IPS-11a (cell line): ENCODE results near the gene ADAMTS14.
A peak's percentile ranks its signal among the peaks of the same experiment; 100 is the strongest.
"Not testable (repeated sequence)": the region's sequence is repeated elsewhere in the genome, so short reads cannot be mapped to it uniquely, and the experiment has no call there.

Source experiments
- H3K4me3 ChIP-seq: one replicate; pipeline ENCODE4 v1.5.1; 2013; ENCODE audit warnings: low read depth, low read length, control low read depth

ADAMTS14 gene

DNA sequence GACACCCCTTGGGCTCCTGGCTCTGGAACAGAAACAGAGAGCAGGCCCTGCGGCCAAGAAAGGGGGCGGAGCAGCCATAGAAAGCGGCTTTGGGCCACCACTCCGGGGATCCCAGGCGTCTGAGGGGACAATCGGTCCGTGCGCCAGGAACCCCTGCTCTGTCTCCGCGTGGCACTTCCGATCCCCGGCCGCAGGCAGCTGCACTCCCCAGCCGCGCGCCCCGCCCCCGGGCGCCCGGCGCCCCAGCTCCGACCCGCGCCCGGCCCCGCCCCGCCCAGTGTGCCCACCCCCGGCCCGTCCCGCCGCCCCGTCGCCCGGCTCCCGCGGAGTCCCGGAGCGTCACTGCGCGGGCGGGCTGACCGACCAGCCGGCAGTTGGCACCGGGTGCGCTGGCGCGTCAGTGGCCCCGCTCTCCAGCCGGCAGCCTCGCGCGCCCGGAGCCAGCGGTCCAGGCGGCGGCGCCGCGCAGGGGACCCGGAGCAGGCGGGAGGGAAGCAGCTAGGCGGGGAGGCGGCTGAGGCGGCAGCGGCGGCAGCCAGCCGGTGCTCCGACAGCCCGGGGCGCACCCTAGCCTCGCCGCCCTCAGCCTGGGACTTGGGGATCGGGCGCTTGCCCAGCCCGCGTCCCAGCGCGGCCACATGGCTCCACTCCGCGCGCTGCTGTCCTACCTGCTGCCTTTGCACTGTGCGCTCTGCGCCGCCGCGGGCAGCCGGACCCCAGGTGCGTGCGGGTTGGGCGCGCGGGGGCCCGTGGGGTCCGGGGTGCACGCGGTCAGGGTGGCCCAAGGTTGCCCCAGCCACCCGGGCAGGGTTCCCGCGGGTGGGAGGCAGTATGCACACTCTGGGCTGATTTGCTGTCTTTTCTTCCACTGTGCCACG is at the start of gene ADAMTS14:
Gene ADAMTS14 (plus strand): TSS at position 342 of the 878 bp plus-strand sequence. CDS start 297 bp downstream, at position 639.
- H3K4me3 ChIP-seq, result peak within 1 kb of the TSS; percentile 43

- H3K4me3 ChIP-seq, result no peak overlapping the region
Measured at GRCh38 chr10:70622541-70622940, 49.8 kb upstream of the ADAMTS14 start.

GRCh38 chr10:70622981-70623844 is 49.1 kb upstream of the ADAMTS14 start:
- H3K4me3 ChIP-seq, result no peak overlapping the region

- H3K4me3 ChIP-seq, result no peak overlapping the region
Measured at GRCh38 chr10:70626056-70626455, 46.2 kb upstream of the ADAMTS14 start.

DNA sequence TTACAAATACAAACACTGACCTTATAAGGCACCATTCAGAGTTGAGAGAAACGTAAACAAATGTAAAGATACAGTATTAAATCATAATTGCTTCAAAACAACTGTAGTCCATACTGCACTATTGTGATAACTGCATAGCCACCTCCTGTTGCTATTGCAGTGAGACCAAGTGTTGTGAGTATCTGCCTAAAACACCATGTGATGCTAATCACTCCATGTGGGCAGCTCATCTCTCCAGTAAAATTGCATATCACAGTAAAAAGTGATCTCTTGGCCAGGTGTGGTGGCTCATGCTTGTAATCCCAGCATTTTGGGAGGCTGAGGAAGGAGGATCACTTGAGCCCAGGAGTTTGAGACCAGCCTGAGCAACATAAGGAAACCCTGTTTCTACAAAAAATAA is 43.0 kb upstream of the ADAMTS14 start:
- H3K4me3 ChIP-seq, result no peak overlapping the region

- not testable (repeated sequence) for H3K4me3 ChIP-seq
Measured at GRCh38 chr10:70631735-70632134, 40.6 kb upstream of the ADAMTS14 start.

DNA sequence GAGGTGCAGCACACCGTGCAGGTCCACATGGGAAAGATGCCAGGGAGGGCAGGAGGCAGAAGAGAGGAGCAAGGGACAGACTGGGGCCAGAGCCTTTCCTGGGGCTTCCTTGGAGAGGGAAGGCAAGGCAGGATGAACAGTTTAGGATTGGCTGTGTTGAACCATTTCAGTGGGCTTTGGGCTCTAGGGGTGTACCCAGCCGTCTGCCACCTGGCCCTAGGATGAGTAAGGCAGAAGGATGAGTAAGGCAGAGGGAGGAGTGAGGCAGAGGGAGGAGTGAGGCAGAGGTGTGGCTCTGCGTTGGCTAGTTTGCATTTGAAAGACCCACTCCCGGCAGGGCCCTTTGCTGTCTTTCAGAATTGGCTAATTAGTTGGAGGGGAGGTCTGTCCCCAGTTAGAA is 38.3 kb upstream of the ADAMTS14 start:
- H3K4me3 ChIP-seq, result no peak overlapping the region

GRCh38 chr10:70634515-70634914 is 37.8 kb upstream of the ADAMTS14 start:
- not testable (repeated sequence) for H3K4me3 ChIP-seq

GRCh38 chr10:70639640-70640383 is 32.5 kb upstream of the ADAMTS14 start:
- H3K4me3 ChIP-seq, result not testable (repeated sequence)

DNA sequence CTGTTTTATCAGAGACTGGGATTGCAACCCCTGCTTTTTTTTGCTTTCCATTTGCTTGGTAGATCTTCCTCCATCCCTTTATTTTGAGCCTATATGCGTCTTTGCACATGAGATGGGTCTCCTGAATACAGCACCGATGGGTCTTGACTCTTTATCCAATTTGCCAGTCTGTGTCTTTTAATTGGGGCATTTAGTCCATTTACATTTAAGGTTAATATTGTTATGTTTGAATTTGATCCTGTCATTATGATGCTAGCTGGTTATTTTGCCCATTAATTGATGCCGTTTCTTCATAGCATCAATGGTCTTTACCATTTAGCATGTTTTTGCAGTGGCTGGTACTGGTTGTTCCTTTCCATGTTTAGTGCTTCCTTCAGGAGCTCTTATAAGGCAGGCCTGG is 29.0 kb upstream of the ADAMTS14 start:
- H3K4me3 ChIP-seq, result not testable (repeated sequence)

GRCh38 chr10:70644959-70645358 is 27.3 kb upstream of the ADAMTS14 start:
- not testable (repeated sequence) for H3K4me3 ChIP-seq

- no peak overlapping the region for H3K4me3 ChIP-seq
Measured at GRCh38 chr10:70647086-70647485, 25.2 kb upstream of the ADAMTS14 start.

- H3K4me3 ChIP-seq, result no peak overlapping the region
Measured at GRCh38 chr10:70648427-70648826, 23.9 kb upstream of the ADAMTS14 start.

- H3K4me3 ChIP-seq, result no peak overlapping the region
Measured at GRCh38 chr10:70649526-70649925, 22.8 kb upstream of the ADAMTS14 start.

- H3K4me3 ChIP-seq, result no peak overlapping the region
Measured at GRCh38 chr10:70650104-70650503, 22.2 kb upstream of the ADAMTS14 start.

GRCh38 chr10:70650718-70651117 is 21.6 kb upstream of the ADAMTS14 start:
- no peak overlapping the region for H3K4me3 ChIP-seq

DNA sequence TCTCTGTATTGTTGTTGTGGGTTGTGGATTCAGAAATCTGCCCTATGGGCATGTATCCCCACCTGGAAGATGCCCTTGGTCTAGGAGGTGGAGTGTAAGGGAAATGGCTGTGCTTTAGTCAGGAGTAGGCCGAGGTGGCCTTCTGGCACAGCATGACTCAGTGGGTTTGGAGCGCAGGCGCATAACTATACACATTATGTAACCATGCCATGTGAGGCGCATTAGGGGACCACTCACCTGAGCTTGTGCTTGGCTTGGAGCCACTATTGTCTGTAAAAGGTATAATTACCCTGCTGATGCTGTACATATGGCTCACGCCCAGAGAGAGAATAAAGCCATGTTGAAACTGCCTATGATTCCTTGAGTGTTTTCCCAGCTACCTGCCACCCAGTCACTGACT is 20.6 kb upstream of the ADAMTS14 start:
- H3K4me3 ChIP-seq, result no peak overlapping the region

DNA sequence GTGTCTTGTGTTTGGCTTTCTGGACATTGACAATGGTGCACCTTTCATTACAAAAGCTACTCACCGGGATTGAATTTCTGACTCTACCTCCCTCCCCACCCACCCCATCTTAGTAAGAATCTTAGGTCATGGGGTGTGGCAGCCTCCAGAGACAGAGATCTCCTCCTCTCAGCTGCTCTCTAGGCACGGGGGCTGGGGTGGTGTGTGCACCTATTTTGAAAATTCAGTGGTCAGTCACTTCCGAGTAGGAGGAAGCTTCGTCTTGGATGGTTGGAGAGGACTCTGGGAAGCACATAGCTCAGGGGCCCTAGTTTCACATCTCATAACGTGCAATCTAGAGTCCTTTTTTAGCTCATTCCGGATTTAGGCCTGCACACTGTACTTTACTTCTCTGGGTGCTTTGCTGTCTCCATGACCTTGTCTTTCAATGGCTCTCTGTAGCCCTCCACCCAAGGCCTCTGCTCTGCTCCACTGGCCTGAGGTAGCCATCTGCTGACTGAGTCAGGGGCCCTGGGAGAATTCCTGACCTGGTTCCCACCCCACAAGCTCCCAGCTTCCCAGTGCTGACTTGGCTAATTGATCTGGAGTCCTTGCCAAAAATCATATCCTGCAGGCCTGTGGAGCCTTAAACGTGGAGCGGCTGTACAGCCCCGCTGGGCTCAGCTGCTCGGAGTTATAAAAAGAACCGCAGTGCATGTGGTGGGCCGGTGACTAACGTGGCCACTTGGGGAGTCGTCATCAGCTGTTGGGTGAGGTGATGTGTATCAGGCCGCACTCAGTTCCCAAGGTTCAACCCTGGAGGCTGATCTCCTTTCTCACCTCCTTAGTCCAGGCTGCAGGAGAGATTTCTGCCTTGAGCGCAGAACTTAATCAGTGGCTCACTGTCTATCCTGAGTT is 19.3 kb upstream of the ADAMTS14 start:
- H3K4me3 ChIP-seq, result no peak overlapping the region

DNA sequence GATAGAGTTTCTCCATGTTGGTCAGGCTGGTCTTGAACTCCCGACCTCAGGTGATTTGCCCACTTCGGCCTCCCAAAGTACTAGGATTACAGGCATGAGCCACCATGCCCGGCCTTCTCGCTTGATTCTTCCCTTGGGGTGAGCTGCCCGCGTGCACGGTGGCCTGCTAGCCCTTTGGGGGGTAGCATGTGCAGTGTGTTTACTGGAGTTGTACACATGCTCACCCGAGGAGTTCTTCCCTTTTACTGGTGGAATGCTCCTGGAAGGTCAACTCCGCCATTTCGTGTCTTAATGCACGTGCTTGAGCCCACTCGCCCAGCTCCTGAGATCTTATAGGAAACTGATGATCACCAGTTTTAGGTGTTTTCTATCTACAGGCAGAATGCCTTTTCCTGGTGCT is 17.0 kb upstream of the ADAMTS14 start:
- H3K4me3 ChIP-seq, result no peak overlapping the region

DNA sequence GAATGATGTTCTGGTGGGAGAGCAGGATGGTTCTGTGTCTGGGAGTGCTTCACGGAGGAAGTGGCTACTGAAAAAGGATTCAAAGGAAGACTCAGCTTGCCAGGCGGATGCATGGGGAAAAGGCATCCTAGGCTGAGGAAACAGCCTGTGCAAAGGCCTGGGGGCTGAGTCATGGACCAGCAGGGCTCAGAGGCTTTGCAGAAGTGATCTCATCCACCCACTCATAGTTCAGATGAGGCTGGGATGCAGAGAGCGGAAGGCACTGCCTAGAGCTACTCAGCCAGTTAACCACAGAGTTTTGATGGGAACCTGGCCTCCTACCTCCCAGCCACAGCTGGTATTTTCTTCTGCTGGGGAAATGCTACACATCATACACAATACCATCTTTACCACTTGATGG is 15.8 kb upstream of the ADAMTS14 start:
- no peak overlapping the region for H3K4me3 ChIP-seq
